ENCODE results near the gene PTPRG. TPM values are rescaled to one million over a fixed set of nuclear protein-coding genes. Genes with fewer than 3 reads are reported as not detected.

PTPRG gene
- total RNA-seq, 2 experiments from 2014 or later: not detected

GRCh38 chr3:61803983-61804382, 242.6 kb downstream of the PTPRG start:
- POLR2A ChIA-PET: no interaction called here
- Mint-ChIP-seq H3K36me3 (ENCODE audit: low read depth) (no peaks in the 10 kb centered on the region), H3K4me1 (ENCODE audit: low read depth) (no peaks in the 10 kb centered on the region), H3K27ac (no peak overlapping the region), H3K9me3 (ENCODE audit: insufficient read depth) (no peaks in the 10 kb centered on the region), H3K27me3 (ENCODE audit: low read depth) (no peaks in the 10 kb centered on the region), H3K4me3 (no peak overlapping the region)
- CTCF ChIA-PET: no interaction called here
- ATAC-seq (no peak), DNase-seq (no peak)

DNA sequence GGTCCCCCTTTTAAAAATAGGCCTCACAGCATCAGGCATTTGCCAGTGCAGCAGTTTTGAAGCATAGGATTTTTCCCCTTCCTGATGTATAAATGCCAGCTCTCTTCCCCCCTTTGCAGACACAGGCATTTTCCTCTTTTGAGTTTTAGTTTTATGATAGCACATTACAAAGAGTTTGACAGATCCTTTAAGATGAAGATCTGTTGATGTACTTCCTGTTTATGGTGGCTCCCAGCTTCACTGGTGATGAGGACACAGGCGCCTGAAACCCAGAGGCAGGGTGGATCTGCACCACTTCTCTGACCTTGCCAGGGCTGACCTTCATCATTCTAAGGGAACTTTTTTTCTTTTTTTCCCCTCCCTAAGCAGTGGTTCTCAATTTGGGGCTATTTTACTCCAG, 243.4 kb downstream of the PTPRG start:
- POLR2A ChIA-PET: no interaction called here
- CTCF ChIA-PET: no interaction called here
- H3K36me3 Mint-ChIP-seq (ENCODE audit: low read depth): no peaks in the 10 kb centered on the region
- no peak overlapping the region for H3K27ac Mint-ChIP-seq
- ATAC-seq: no peak
- H3K9me3 Mint-ChIP-seq (ENCODE audit: insufficient read depth): no peaks in the 10 kb centered on the region
- no peak for DNase-seq
- no peaks in the 10 kb centered on the region for H3K27me3 Mint-ChIP-seq (ENCODE audit: low read depth)
- no peaks in the 10 kb centered on the region for H3K4me1 Mint-ChIP-seq (ENCODE audit: low read depth)
- no peak overlapping the region for H3K4me3 Mint-ChIP-seq

DNA sequence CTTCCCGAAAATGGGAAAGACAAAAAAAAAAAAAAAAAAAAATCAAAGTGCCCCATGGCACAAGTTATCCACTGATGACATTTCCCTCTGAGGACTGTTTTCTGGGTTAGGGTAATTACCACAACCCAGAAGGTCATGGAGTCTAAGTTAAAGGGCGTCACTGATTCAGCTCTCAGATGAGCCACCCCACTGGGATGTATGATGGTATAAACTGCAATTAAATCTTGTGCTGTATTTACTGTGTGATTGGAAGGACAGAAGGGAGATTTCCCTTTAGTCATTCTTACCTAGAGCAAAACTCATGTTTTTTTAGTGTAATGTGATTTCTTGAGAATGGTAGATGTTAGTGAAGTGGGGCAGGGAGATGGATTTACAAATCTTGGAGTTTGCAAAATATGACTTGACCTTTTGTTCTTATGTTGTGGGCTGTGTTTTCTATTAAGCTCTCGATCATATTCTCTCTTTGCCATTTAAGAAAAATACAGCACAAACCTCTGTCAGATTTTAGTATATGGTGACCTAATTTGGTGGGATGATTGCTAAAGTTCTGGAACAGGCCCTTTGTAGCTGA, 244.2 kb downstream of the PTPRG start:
- ATAC-seq: no peak
- no peak overlapping the region for H3K27ac Mint-ChIP-seq
- POLR2A ChIA-PET: no interaction called here
- H3K36me3 Mint-ChIP-seq (ENCODE audit: low read depth): no peaks in the 10 kb centered on the region
- H3K4me3 Mint-ChIP-seq: no peak overlapping the region
- H3K27me3 Mint-ChIP-seq (ENCODE audit: low read depth): no peaks in the 10 kb centered on the region
- no peaks in the 10 kb centered on the region for H3K4me1 Mint-ChIP-seq (ENCODE audit: low read depth)
- CTCF ChIA-PET: no interaction called here
- H3K9me3 Mint-ChIP-seq (ENCODE audit: insufficient read depth): no peaks in the 10 kb centered on the region
- no peak for DNase-seq

DNA sequence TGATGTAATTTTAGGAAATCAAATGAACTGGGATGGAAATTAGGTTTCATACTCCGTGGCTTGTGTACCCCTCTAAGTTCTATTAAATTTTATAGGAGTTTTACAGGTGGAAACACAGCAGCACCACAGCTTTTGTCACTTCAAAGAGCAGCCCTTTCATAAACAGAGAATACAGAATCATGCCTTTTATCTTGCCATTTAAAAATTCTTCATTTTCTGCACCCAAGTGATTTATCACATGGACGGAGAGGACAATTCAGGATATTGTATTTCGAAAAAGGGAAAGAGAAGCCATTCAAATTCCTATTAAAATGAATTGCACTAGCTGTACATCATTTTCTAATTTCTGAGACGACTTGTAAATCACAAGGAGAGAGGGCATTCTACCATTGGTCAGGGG, 245.4 kb downstream of the PTPRG start:
- Mint-ChIP-seq H3K4me1 (ENCODE audit: low read depth) (no peaks in the 10 kb centered on the region), H3K27ac (no peak overlapping the region), H3K36me3 (ENCODE audit: low read depth) (no peaks in the 10 kb centered on the region), H3K9me3 (ENCODE audit: insufficient read depth) (no peaks in the 10 kb centered on the region), H3K4me3 (no peak overlapping the region), H3K27me3 (ENCODE audit: low read depth) (no peaks in the 10 kb centered on the region)
- CTCF ChIA-PET: no interaction called here
- ATAC-seq (no peak), DNase-seq (no peak)
- POLR2A ChIA-PET: no interaction called here

DNA sequence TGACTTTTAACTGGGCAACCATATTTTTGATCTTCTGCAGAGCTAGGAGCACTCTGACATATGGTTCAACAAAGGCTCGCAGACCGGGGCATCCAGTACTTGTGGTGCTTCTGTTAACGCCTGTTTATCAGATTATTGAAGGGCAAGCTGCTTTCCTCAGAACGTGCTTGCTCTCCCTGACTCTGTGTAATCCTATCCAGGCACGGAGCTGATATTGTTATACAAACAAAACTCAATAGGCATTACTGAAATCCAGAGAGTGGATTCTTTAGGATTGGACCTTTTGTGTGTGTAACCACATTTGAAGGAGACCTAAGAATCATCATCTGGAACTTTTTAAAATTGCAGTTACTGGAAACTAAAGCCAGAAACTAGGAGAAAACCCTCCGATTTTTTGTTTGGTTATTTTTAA, 246.5 kb downstream of the PTPRG start:
- POLR2A ChIA-PET: no interaction called here
- Mint-ChIP-seq H3K36me3 (ENCODE audit: low read depth) (no peaks in the 10 kb centered on the region), H3K4me3 (no peak overlapping the region), H3K9me3 (ENCODE audit: insufficient read depth) (no peaks in the 10 kb centered on the region), H3K27ac (no peak overlapping the region), H3K4me1 (ENCODE audit: low read depth) (no peaks in the 10 kb centered on the region), H3K27me3 (ENCODE audit: low read depth) (no peaks in the 10 kb centered on the region)
- CTCF ChIA-PET: no interaction called here
- ATAC-seq (no peak), DNase-seq (no peak)

- Mint-ChIP-seq H3K9me3 (ENCODE audit: insufficient read depth) (no peaks in the 10 kb centered on the region), H3K27ac (no peak overlapping the region), H3K36me3 (ENCODE audit: low read depth) (no peaks in the 10 kb centered on the region), H3K4me3 (no peak overlapping the region), H3K27me3 (ENCODE audit: low read depth) (no peaks in the 10 kb centered on the region), H3K4me1 (ENCODE audit: low read depth) (no peaks in the 10 kb centered on the region)
- no peak for ATAC-seq
- no peak for DNase-seq
- ChIA-PET CTCF (no interaction called here), POLR2A (no interaction called here)
Measured at GRCh38 chr3:61808526-61808925, 247.2 kb downstream of the PTPRG start.

- H3K27me3 Mint-ChIP-seq (ENCODE audit: low read depth): no peaks in the 10 kb centered on the region
- ATAC-seq (no peak), DNase-seq (no peak)
- CTCF ChIA-PET: no interaction called here
- no peaks in the 10 kb centered on the region for H3K36me3 Mint-ChIP-seq (ENCODE audit: low read depth)
- H3K4me3 Mint-ChIP-seq: no peak overlapping the region
- POLR2A ChIA-PET: no interaction called here
- H3K9me3 Mint-ChIP-seq (ENCODE audit: insufficient read depth): no peaks in the 10 kb centered on the region
- H3K27ac Mint-ChIP-seq: no peak overlapping the region
- H3K4me1 Mint-ChIP-seq (ENCODE audit: low read depth): no peaks in the 10 kb centered on the region
Measured at GRCh38 chr3:61808999-61809398, 247.6 kb downstream of the PTPRG start.

DNA sequence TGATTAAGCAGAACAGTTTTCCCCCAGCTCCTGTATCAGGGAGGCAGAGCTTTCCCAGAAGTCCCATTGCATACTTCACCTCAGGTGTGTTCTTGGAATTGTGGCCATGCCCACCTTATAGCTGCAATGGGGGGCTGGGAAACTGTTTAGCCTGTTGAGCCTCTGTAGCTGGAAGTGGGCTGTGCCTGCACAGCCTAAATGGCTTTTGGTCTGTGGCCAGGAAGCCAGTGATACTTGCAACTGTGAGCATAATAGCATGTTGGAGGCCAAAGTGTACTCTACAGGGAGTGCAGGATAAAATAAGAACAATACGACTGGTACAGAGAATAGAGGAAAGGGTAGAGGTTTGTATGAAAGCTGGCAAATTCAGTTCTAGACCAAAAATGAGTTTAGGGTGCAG, 248.5 kb downstream of the PTPRG start:
- no peak overlapping the region for H3K4me3 Mint-ChIP-seq
- H3K4me1 Mint-ChIP-seq (ENCODE audit: low read depth): no peaks in the 10 kb centered on the region
- ChIA-PET CTCF (no interaction called here), POLR2A (no interaction called here)
- ATAC-seq (no peak), DNase-seq (no peak)
- H3K36me3 Mint-ChIP-seq (ENCODE audit: low read depth): no peaks in the 10 kb centered on the region
- H3K27ac Mint-ChIP-seq: no peak overlapping the region
- no peaks in the 10 kb centered on the region for H3K9me3 Mint-ChIP-seq (ENCODE audit: insufficient read depth)
- H3K27me3 Mint-ChIP-seq (ENCODE audit: low read depth): no peaks in the 10 kb centered on the region

- ChIA-PET POLR2A (no interaction called here), CTCF (no interaction called here)
- Mint-ChIP-seq H3K4me1 (ENCODE audit: low read depth) (no peaks in the 10 kb centered on the region), H3K4me3 (no peak overlapping the region), H3K27me3 (ENCODE audit: low read depth) (no peaks in the 10 kb centered on the region), H3K36me3 (ENCODE audit: low read depth) (no peaks in the 10 kb centered on the region), H3K9me3 (ENCODE audit: insufficient read depth) (no peaks in the 10 kb centered on the region), H3K27ac (no peak overlapping the region)
- DNase-seq (no peak), ATAC-seq (no peak)
Measured at GRCh38 chr3:61810953-61811497, 249.7 kb downstream of the PTPRG start.

- DNase-seq (no peak), ATAC-seq (no peak)
- H3K27ac Mint-ChIP-seq: no peak overlapping the region
- no peaks in the 10 kb centered on the region for H3K9me3 Mint-ChIP-seq (ENCODE audit: insufficient read depth)
- H3K4me3 Mint-ChIP-seq: no peak overlapping the region
- no peaks in the 10 kb centered on the region for H3K36me3 Mint-ChIP-seq (ENCODE audit: low read depth)
- ChIA-PET CTCF (no interaction called here), POLR2A (no interaction called here)
- H3K4me1 Mint-ChIP-seq (ENCODE audit: low read depth): no peaks in the 10 kb centered on the region
- no peaks in the 10 kb centered on the region for H3K27me3 Mint-ChIP-seq (ENCODE audit: low read depth)
Measured at GRCh38 chr3:61811652-61812051, 250.3 kb downstream of the PTPRG start.

DNA sequence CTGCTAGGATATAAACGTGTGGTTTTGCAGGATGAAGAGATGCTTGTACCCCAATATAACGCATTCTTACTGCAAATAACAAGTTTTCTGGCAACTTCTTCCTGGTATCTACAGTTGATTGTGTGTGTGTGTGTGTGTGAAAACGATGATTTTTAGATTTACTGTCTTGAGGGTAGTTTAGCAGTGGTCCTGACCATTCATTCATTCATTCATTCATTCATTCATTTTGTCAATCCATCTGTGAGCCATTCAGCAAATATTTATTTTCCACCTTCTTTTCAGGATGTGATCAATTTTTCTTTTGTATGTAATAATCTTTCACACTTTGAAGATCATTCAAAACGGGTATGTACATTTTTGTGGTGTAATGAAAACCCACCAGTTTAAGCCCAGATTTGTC, 250.7 kb downstream of the PTPRG start:
- POLR2A ChIA-PET: no interaction called here
- H3K36me3 Mint-ChIP-seq (ENCODE audit: low read depth): no peaks in the 10 kb centered on the region
- H3K27me3 Mint-ChIP-seq (ENCODE audit: low read depth): no peaks in the 10 kb centered on the region
- DNase-seq (no peak), ATAC-seq (no peak)
- CTCF ChIA-PET: no interaction called here
- no peak overlapping the region for H3K27ac Mint-ChIP-seq
- H3K4me1 Mint-ChIP-seq (ENCODE audit: low read depth): no peaks in the 10 kb centered on the region
- H3K4me3 Mint-ChIP-seq: no peak overlapping the region
- no peaks in the 10 kb centered on the region for H3K9me3 Mint-ChIP-seq (ENCODE audit: insufficient read depth)

DNA sequence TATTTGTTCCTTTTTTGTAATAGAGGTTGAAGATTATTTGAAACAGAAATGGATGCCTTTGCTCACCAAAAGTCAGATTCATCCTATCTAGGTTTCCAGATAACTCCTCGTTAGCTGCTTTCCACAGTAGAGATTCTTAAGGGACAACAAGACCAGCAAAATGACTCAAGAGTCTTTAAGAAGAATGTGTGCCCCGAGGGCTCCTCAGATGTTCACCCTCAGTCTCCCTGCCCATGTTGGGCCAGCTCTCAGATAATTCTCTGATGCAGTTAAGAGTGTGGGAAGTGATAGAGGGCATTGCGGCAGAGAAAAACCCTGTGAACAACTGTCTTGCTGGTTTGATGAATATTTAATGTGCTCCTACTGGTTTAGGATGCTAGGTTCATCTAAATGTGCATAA, 251.1 kb downstream of the PTPRG start:
- ChIA-PET CTCF (no interaction called here), POLR2A (no interaction called here)
- H3K27ac Mint-ChIP-seq: no peak overlapping the region
- H3K9me3 Mint-ChIP-seq (ENCODE audit: insufficient read depth): no peaks in the 10 kb centered on the region
- no peaks in the 10 kb centered on the region for H3K4me1 Mint-ChIP-seq (ENCODE audit: low read depth)
- no peaks in the 10 kb centered on the region for H3K36me3 Mint-ChIP-seq (ENCODE audit: low read depth)
- DNase-seq: no peak
- no peak for ATAC-seq
- no peaks in the 10 kb centered on the region for H3K27me3 Mint-ChIP-seq (ENCODE audit: low read depth)
- H3K4me3 Mint-ChIP-seq: no peak overlapping the region

- Mint-ChIP-seq H3K27ac (no peak overlapping the region), H3K4me3 (no peak overlapping the region), H3K9me3 (ENCODE audit: insufficient read depth) (no peaks in the 10 kb centered on the region), H3K4me1 (ENCODE audit: low read depth) (no peaks in the 10 kb centered on the region), H3K27me3 (ENCODE audit: low read depth) (no peaks in the 10 kb centered on the region), H3K36me3 (ENCODE audit: low read depth) (no peaks in the 10 kb centered on the region)
- CTCF ChIA-PET: no interaction called here
- DNase-seq: no peak
- ATAC-seq: no peak
- POLR2A ChIA-PET: no interaction called here
Measured at GRCh38 chr3:61813636-61814035, 252.3 kb downstream of the PTPRG start.

Measured in activated CD8-positive, alpha-beta T cell treated with anti-CD3 and anti-CD28 coated beads, Interleukin-2, amount 10 ng/mL, durations not matched to agents 7 days and 5 days (primary cell).